Activated T-cell treated with anti-CD3 and anti-CD28 coated beads, Interleukin-2, amount 50 U/mL, for 1 hour (primary cell): ENCODE data around the gene FIGLA.
"Not testable (repeated sequence)": the region's sequence is repeated elsewhere in the genome, so short reads cannot be mapped to it uniquely, and the experiment has no call there.

Experiments used
- DNase-seq: peaks from one replicate; pipeline ENCODE4 v3.0.0-alpha.2; 2020

The FIGLA gene

DNA sequence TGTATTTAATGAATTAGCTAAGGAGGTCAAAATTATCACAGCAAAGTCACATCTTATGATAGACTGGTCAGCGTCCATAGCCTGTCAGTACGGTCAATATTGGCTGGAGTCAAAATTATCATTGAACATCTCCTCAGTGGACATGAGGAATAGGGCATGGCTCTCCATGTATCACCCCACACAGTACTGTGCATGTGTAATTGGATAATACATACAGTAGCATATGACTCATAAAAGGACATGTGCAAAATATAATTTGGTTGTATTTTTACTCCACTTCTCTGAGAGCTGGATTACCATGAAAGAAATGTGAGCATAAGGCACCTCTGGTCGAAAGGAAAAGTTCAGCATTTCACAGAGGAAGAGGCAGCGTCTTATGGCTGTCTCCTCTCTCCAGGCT is 47.4 kb downstream of the FIGLA start:
- no peak for DNase-seq

DNA sequence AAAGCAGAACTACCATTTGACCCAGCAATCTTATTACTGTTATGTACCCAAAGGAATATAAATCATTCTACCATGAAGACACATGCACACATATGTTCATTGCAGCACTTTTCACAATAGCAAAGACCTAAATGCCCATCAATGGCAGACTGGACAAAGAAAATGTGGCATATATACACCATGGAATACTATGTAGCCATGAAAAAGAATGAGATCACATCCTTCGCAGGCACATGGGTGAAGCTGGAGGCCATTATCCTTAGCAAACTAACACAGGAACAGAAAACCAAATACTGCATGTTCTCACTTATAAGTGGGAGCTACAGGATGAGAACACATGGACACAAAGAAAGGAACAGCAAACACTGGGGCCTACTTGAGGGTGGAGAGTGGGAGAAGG is 51.0 kb downstream of the FIGLA start:
- DNase-seq, result not testable (repeated sequence)

DNA sequence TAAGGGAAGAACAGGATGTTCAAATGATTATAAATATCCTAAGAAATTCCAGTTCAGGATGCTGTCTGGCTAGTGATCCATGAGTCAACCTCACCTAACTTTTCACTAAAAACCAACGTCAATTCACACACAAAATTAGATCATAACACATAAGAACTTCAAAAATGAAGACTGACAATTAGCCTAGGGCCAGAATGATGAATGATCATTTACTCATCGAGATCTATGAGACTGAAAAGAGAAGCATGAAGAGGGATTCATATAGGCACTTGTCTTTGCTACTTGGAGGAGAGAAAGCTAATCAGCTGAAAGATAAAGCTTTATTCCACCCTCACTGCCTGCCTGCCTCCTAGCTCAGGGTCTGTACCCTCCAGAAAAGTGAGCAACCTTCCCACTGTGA is 52.3 kb downstream of the FIGLA start:
- DNase-seq, result no peak

DNA sequence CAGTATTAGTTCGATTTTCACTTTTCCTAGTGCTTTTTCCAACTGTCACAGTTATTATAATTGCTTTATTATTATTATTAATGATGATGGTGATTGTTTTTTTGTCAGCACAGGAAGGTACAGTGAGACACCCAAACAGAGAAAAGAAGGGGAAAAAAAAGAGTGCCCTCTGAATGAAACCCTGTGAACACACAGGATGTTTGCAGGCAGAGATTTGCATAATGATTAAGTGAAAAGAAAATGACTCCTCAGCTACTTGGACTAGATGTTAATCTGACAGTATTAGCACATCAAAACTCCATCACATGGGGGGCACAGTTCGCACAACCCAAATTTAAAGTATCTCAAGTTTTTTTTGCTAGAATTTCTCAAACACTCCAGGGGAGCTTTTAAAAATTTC is 55.4 kb downstream of the FIGLA start:
- DNase-seq, result no peak

DNA sequence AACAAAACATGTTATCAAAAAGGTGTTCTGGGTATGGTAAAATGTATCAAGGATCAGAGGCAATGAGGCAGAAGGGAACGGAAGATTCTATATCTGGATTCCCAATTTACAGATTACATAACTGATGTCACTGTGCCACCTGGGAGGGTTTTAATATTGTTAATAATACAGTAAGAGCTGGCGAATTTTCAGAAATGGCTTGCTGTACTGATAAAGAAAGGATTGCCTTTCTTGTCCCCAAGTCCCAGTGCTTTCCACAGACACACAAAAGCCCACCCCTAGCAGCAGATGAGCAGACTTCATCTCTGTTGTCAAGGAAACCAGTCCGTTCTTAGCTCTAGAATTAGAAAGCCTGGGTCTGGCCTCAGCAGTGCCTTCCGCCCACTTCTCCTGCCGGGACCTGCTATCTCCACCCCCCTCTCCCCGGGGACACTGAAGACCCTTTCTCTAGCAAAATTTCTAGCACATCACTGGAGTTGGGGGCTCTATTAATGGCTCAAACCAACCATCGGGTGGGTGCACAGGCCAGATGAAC is 56.7 kb downstream of the FIGLA start:
- no peak for DNase-seq

DNA sequence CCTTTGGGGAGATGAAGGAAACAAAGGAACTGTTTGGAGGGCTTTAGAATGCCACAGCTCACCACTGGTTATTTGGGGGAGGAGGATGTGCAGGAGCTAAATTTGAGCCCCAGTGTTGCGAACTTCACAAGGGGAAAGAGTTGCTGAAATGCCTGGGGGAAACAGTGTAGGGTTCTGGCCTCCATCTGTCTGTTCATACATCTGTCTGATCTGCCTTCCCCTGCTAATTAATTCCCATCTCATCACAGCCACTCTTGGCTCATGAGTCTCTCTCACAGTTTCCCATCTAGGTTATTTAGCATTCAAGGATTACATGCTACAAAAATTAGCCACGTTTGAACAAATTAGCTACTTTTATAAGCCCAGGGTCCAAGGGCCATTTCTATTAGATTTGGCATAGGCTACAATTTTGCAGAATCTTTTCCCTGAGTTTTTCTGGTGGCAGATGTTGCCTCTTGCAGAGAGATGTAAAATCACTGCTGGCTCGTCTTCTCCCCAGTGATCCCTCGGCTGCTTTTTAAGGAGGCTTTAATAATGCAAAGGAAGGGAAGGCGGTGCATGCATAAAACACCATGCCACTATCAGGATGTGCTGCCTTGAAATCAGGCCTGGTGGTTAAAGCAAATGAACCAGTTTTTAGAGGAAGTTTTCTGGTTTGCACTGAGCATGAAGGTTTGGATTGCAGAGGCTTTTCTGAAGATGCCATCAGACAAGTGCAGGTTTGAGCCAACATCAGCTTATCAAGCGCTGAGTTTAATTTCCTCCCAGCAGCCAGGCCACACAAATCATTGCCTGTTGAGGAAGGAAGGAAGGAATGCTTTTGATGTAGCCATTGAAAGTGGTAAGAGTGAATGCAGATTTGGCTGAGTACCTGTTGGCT is 57.4 kb downstream of the FIGLA start:
- no peak for DNase-seq

DNA sequence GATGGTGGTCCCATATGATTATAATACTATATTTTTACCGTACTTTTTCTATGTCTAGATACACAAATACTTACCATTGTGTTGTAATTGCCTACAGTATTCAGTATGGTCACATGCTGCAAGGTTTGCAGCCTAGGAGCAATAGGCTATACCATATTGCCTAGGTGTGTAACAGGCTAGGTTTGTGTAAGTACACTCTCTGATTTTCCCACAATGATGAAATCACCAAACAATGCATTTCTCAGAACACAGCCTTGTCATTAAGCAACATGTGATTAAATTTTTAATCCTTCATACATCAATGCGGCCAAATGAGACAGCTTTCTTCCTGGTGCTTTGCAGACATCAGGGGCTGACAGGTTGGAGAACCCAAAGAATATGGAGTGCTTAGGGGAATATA is 59.7 kb downstream of the FIGLA start:
- DNase-seq, result no peak

DNA sequence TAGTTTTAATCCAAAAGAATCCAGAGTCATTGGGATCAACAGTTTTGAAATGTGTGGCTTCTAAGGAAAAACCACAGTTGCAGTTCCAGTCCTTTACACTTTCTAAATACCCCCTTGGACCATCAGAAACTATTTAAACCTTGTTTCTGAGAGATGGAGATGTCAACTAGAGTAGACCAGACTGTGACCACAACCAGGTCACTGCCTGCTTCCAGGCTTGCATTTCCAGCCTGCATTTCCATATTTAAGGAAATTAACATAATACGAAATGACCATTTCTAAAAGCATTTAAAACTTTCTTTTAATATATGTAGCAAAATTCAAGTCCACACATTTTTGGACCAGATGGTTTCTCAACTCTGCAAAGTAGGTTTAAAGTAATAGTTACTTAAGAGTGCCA is 60.8 kb downstream of the FIGLA start:
- DNase-seq, result no peak

DNA sequence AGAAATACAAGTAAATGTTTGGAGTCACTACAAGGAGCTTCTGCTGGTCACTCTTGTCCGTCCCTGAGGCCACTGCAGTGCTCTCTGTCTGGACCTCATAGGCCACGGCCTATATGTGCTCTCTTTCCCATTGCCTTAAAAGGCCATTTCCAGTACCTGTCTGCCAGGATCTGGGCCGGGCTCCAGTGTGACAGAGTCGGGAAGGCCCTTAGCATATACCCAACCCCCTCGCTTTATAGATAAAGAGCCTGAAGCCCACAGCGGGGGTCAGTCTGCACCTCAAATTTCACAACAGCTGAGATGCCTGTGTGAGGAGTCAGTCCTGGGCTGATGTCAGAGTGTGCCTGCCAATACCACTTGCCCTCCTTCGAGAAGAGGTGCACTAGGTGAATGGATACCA is 62.3 kb downstream of the FIGLA start:
- DNase-seq, result no peak
